Calu3 (cell line): ENCODE measurements around the gene SLC4A11. TPM values are rescaled to one million over a fixed set of nuclear protein-coding genes. Genes with fewer than 3 reads are reported as not detected.

Source experiments
- BruUV-seq: library from RNA; stranded (reverse); fragments of 400-500 nt; replicated peaks from 2 replicates; lab custom pipeline; 2021; lab: Mats Ljungman, UMichigan
- CTCF ChIA-PET: fragments of 300-600 bp; sonication (Branson Sonifier 250); formaldehyde crosslinking; loops from one replicate; lab custom pipeline; 2022; ENCODE audit warnings: antibody characterized with exemption; lab: Charles Lee
- DNase-seq: peaks from one replicate; pipeline ENCODE4 v3.0.0; 2022
- H3K27ac Mint-ChIP-seq: one replicate; pipeline ENCODE4 v1.8.0; 2022; ENCODE audit warnings: mixed read lengths; ENCODE audit not compliant: unreplicated experiment
- H3K27me3 Mint-ChIP-seq: one replicate; pipeline ENCODE4 v1.8.0; 2022; ENCODE audit warnings: mixed read lengths; ENCODE audit not compliant: unreplicated experiment
- H3K36me3 Mint-ChIP-seq: one replicate; pipeline ENCODE4 v1.8.0; 2022; ENCODE audit warnings: mild to moderate bottlenecking, moderate library complexity, mixed read lengths; ENCODE audit not compliant: insufficient read depth, unreplicated experiment
- H3K4me1 Mint-ChIP-seq: one replicate; pipeline ENCODE4 v1.8.0; 2022; ENCODE audit warnings: mild to moderate bottlenecking, low read depth, mixed read lengths; ENCODE audit not compliant: unreplicated experiment
- H3K4me3 Mint-ChIP-seq: one replicate; pipeline ENCODE4 v1.8.0; 2022; ENCODE audit warnings: mild to moderate bottlenecking, low read depth, moderate library complexity, mixed read lengths; ENCODE audit not compliant: unreplicated experiment
- H3K9me3 Mint-ChIP-seq: one replicate; pipeline ENCODE4 v1.8.0; 2022; ENCODE audit warnings: low read depth, mixed read lengths; ENCODE audit not compliant: unreplicated experiment
- intact Hi-C: fragments of 100-400 bp; cut with micrococcal nuclease; formaldehyde crosslinking; loops from one replicate; pipeline ENCODE4 v1.10.0; 2022; ENCODE audit not compliant: unreplicated experiment
- total RNA-seq: library from RNA; stranded (reverse); gene quantifications from 2 replicates; pipeline ENCODE4 v1.2.3, GENCODE V29; 2022
- TF ChIP-seq, protein P1 (sequence below): fragments of 200-600 bp; IDR thresholded peaks from one replicate; pipeline ENCODE4 v1.8.0; 2022; ENCODE audit warnings: antibody characterized with exemption; ENCODE audit not compliant: unreplicated experiment

Gene SLC4A11
- total RNA-seq, 1 experiment from 2014 or later: 9.4 TPM

DNA sequence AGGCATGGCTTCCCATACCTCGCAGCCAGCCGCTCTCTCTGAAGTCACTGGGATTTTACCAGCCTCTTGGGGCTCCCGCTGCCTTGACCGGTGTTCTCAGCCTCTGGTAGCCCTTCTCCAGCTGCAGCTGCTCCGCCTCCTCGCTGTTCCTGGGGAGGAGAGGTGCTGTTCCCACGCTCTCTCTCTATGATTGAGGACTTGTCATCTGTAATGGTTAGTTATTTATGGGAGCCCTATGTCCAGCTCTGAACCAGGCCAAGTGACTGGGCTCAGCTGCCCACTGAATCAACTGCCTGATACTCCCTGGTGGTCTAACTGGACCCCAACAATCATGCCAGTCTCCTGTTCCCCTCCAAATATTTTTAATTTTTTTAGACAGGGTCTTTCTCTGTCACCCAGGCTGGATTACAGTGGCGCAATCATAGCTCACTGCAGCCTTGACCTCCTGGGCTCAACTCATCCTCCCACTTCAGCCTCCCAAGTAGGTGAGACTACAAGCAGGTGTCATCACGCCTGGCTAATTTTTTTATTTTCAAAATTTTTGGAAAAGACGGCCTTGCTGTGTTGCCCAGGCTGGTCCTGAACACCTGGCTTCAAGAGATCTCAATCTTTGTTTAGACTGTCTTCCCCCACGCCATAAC, 4.8 kb upstream of the SLC4A11 start:
- H3K27me3 Mint-ChIP-seq: peaks cover 21% of the 10 kb centered on the region
- H3K4me1 Mint-ChIP-seq: no peaks in the 10 kb centered on the region
- no peak overlapping the region for H3K27ac Mint-ChIP-seq
- CTCF ChIA-PET: no interaction called here
- no peak for DNase-seq
- BruUV-seq: no TSS peak
- intact Hi-C loops: no loop called here
- H3K4me3 Mint-ChIP-seq: no peak overlapping the region
- peaks cover 14% of the 10 kb centered on the region for H3K36me3 Mint-ChIP-seq
- H3K9me3 Mint-ChIP-seq: no peaks in the 10 kb centered on the region
- TF ChIP-seq, protein P1, sequence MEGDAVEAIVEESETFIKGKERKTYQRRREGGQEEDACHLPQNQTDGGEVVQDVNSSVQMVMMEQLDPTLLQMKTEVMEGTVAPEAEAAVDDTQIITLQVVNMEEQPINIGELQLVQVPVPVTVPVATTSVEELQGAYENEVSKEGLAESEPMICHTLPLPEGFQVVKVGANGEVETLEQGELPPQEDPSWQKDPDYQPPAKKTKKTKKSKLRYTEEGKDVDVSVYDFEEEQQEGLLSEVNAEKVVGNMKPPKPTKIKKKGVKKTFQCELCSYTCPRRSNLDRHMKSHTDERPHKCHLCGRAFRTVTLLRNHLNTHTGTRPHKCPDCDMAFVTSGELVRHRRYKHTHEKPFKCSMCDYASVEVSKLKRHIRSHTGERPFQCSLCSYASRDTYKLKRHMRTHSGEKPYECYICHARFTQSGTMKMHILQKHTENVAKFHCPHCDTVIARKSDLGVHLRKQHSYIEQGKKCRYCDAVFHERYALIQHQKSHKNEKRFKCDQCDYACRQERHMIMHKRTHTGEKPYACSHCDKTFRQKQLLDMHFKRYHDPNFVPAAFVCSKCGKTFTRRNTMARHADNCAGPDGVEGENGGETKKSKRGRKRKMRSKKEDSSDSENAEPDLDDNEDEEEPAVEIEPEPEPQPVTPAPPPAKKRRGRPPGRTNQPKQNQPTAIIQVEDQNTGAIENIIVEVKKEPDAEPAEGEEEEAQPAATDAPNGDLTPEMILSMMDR: no peak

DNA sequence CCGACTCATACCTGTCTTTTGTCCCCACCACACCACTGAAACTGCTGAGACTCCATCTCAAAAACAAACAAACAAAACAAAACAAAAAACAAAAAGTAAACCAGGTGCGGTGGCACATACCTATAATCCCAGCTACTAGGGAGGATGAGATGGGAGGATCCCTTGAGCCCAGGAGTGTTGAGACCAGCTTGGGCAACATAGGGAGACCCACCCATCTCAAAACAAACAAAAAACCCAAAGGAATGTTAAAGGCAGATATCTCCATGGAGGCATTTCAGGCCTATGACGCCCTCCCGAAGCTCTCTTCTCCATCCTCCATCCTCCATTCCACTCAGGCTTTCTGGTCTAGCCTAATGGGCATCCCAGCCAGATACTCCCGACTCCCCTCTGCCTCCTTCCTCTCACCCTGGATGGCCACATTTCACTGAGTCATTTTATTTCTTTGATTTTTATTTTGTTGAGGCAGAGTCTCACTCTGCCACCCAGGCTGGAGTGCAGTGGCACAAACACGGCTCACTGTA, 3.2 kb upstream of the SLC4A11 start:
- Mint-ChIP-seq H3K9me3 (no peaks in the 10 kb centered on the region), H3K4me1 (no peaks in the 10 kb centered on the region), H3K27ac (no peak overlapping the region), H3K4me3 (no peak overlapping the region), H3K36me3 (peaks cover 25% of the 10 kb centered on the region), H3K27me3 (peaks cover 21% of the 10 kb centered on the region)
- intact Hi-C loops: no loop called here
- BruUV-seq: no TSS peak
- CTCF ChIA-PET: interaction anchor here (0.7 kb wide), 1 partner anchor 53 kb away, joined by 4 read pairs; no protein-coding TSS in a partner anchor
- TF ChIP-seq, protein P1: no peak
- no peak for DNase-seq

DNA sequence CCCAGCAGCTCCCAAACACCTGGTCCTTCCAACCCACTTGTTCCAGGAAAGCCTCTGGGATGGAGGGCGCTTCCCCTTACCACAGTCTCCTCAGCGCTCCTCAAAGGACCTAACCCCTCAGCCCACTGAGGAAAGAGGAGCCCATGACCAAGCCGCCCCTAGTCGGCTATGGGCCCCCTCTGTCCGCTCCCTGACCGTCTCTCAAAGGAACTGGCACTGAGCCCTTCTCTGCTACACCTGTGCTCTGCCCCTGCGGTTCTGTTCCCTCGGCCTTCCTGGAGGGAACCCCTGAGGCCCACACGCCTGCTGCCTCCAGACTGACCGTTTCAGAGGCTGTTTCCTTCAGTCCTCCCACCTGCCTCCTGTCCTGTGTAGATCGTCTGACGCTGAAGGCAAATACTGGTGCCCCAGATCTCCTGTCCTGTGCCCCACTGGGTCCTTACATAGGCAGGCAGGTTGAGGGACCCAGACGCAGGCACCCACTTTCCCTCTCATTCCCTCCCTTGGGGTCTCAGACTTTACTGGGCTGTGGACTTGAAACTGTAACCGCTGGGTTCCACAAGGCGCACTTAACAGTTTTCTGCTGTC, 1.9 kb upstream of the SLC4A11 start:
- Mint-ChIP-seq H3K4me1 (peaks cover 12% of the 10 kb centered on the region), H3K9me3 (no peaks in the 10 kb centered on the region), H3K27ac (no peak overlapping the region), H3K27me3 (peaks cover 21% of the 10 kb centered on the region), H3K4me3 (no peak overlapping the region), H3K36me3 (peaks cover 30% of the 10 kb centered on the region)
- TF ChIP-seq, protein P1: no peak
- no TSS peak for BruUV-seq
- DNase-seq: no peak
- intact Hi-C loops: no loop called here
- CTCF ChIA-PET: no interaction called here

DNA sequence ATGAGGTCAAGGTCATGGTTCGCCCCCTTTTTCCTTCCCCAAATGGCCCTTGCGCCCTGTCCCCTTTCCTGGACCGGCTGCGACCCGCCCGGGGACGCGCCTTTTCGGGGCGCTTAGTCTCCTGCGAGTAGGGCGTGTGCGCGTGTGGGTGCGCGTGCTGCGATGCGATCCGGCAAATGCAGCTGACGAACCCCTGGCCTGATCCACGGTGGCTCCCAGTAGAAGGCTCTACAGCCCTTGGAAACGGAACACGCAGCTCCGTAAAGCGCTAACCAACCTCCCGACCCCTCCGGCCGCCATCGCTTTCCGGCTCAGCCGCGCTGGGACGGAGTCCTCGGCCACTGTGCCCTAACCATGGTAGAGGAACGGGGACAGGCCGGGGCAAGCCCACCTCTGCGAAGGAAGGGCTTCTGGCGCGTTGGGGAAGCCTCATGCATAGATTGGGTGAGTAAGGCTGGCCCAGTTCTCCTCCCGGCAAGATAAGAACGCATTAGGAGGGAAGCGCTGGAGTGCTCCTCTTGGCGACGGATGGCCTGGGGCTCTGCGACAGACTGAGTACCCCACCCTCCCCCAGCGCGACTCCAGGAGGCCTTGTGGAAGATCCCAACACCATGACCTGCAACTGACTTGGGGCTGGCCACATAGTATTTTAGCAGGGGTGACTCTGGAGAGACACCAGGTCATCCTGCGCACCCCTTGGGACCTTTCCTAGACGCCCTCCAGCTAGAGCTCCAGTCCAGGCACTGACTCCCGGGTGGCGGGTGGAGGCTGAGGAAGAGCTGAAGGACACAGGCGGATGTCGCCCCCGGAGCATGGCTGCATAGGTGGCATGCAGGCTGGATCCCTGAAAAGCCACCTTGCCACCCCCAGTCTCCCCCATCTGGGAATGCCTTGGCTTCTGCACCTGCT, 1.1 kb upstream of the SLC4A11 start:
- intact Hi-C loops: no loop called here
- Mint-ChIP-seq H3K36me3 (peaks cover 31% of the 10 kb centered on the region), H3K27ac (peak overlapping the region; percentile 54), H3K9me3 (no peaks in the 10 kb centered on the region), H3K4me1 (peaks cover 19% of the 10 kb centered on the region), H3K27me3 (peaks cover 21% of the 10 kb centered on the region), H3K4me3 (peak overlapping the region; percentile 90)
- TF ChIP-seq, protein P1: no peak
- BruUV-seq: no TSS peak
- no peak for DNase-seq
- CTCF ChIA-PET: no interaction called here
